GM03348 (cell line): ENCODE results near the gene LONRF2.
A peak's percentile ranks its signal among the peaks of the same experiment; 100 is the strongest.

Source experiments
- DNase-seq: peaks from one replicate; pipeline ENCODE4 v3.0.0; 2012; ENCODE audit warnings: low spot score

The LONRF2 gene

GRCh38 chr2:100236166-100236565 lies 86.1 kb downstream of the LONRF2 start:
- no peak for DNase-seq

GRCh38 chr2:100235581-100235980 lies 86.7 kb downstream of the LONRF2 start:
- no peak for DNase-seq

- no peak for DNase-seq
Observed at GRCh38 chr2:100235098-100235497, 87.2 kb downstream of the LONRF2 start.

GRCh38 chr2:100234141-100234540 lies 88.2 kb downstream of the LONRF2 start:
- peak; percentile 51 for DNase-seq

- DNase-seq, result no peak
Observed at GRCh38 chr2:100233061-100233460, 89.2 kb downstream of the LONRF2 start.

- no peak for DNase-seq
Observed at GRCh38 chr2:100230754-100231153, 91.5 kb downstream of the LONRF2 start.

GRCh38 chr2:100228967-100229366 lies 93.3 kb downstream of the LONRF2 start:
- no peak for DNase-seq

- no peak for DNase-seq
Observed at GRCh38 chr2:100228415-100228814, 93.9 kb downstream of the LONRF2 start.

- no peak for DNase-seq
Observed at GRCh38 chr2:100224988-100225710, 97.2 kb downstream of the LONRF2 start.

GRCh38 chr2:100223502-100223901 lies 98.8 kb downstream of the LONRF2 start:
- no peak for DNase-seq
